Measurements from ENCODE around the gene KRTAP13-3. TPM values are rescaled to one million over a fixed set of nuclear protein-coding genes. Genes with fewer than 3 reads are reported as not detected.

The KRTAP13-3 gene
- total RNA-seq, 1 experiment from 2014 or later = not detected

DNA sequence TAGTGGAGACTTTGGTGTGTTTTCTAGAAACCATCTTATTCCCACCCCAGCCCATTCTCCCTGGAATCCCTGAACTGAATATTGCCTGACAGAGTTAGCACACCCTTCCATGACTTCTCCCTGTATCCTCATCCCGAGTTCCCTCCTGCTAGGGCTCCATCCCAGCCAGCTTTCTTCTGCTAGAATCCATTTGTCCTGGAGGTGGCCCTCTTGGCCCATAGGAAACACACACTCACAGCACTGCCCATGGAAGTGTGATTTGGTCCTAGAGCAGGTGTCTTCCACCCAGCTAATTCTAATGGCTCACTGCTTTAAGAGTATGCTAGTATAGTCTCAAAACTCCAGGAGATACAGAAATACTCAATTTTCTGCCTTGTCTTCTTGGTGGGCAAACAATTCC, 18.5 kb upstream of the KRTAP13-3 start:
- Mint-ChIP-seq H3K4me1 (peaks cover 17 to 26% of the 10 kb centered on the region in 2 experiments), H3K27ac (peak overlapping the region in 2 of 3 experiments; percentile 22 to 64; a peak in 3 of 7 replicates), H3K36me3 (ENCODE audit: insufficient read depth in 1 of 3, low read depth in 3 of 3) (peaks cover 0 to 4% (median 0%) of the 10 kb centered on the region in 3 experiments; a peak in 1 of 7 replicates), H3K4me3 (no peak overlapping the region), H3K9me3 (no peaks in the 10 kb centered on the region), H3K27me3 (ENCODE audit: low read depth) (no peaks in the 10 kb centered on the region)
- Histone ChIP-seq H3K4me1 (ENCODE audit: insufficient read depth, low read length) (peaks cover 3% of the 10 kb centered on the region; the same call in 1 of the 2 replicates), H3K27ac (ENCODE audit: insufficient read length, low read depth, low read length) (no peak overlapping the region), H3K9ac (ENCODE audit: extremely low read depth, insufficient read length, low read length) (no peak overlapping the region), H2BK12ac (ENCODE audit: insufficient read length, low read depth, low read length) (no peak overlapping the region), H2BK20ac (ENCODE audit: low read depth, low read length, poor library complexity, severe bottlenecking) (no peak overlapping the region), H3K4me2 (ENCODE audit: insufficient read depth, insufficient read length, low read length) (no peak overlapping the region), H4K20me1 (ENCODE audit: control insufficient read depth, insufficient read depth, insufficient read length) (no peaks in the 10 kb centered on the region), H3K56ac (ENCODE audit: insufficient read length, low read depth, low read length) (no peak overlapping the region), H3K9me3 (ENCODE audit: control insufficient read depth, low read depth, low read length) (no peaks in the 10 kb centered on the region), H2BK5ac (ENCODE audit: insufficient read length, low read length) (no peak overlapping the region), H3K27me3 (ENCODE audit: insufficient read depth, low read length) (no peaks in the 10 kb centered on the region), H3K23ac (ENCODE audit: insufficient read length, low read depth, low read length) (no peak overlapping the region), H3K4ac (ENCODE audit: low read depth, low read length) (no peak overlapping the region), H3K79me1 (ENCODE audit: insufficient read depth, low read depth, low read length, poor library complexity, severe bottlenecking) (no peaks in the 10 kb centered on the region), H4K91ac (ENCODE audit: insufficient read length, low read depth, low read length) (no peak overlapping the region), H4K5ac (ENCODE audit: insufficient read length, low read depth, low read length) (no peak overlapping the region), H2AFZ (ENCODE audit: low read length) (no peak overlapping the region), H3K79me2 (ENCODE audit: insufficient read depth, low read length) (no peaks in the 10 kb centered on the region), H3K18ac (ENCODE audit: insufficient read length, low read depth, low read length) (no peak overlapping the region), H3K23me2 (ENCODE audit: insufficient read length, low read depth, low read length, poor library complexity, severe bottlenecking) (no peaks in the 10 kb centered on the region), H2BK15ac (ENCODE audit: low read depth, low read length) (no peak overlapping the region), H2AK5ac (ENCODE audit: insufficient read length, low read length) (no peak overlapping the region), H3K14ac (ENCODE audit: insufficient read depth, low read length) (no peak overlapping the region), H2BK120ac (ENCODE audit: low read depth, low read length, poor library complexity, severe bottlenecking) (no peak overlapping the region), H3T11ph (ENCODE audit: low read length) (no peak overlapping the region), H4K8ac (replicated peaks; ENCODE audit: insufficient read length, low read depth, low read length) (no peak overlapping the region)
- WGBS (ENCODE audit: extremely low coverage, insufficient read length, low lambda C conversion rate) = no CpG with 5 or more reads among the region's 1 CpG
- TF ChIP-seq, protein P1, sequence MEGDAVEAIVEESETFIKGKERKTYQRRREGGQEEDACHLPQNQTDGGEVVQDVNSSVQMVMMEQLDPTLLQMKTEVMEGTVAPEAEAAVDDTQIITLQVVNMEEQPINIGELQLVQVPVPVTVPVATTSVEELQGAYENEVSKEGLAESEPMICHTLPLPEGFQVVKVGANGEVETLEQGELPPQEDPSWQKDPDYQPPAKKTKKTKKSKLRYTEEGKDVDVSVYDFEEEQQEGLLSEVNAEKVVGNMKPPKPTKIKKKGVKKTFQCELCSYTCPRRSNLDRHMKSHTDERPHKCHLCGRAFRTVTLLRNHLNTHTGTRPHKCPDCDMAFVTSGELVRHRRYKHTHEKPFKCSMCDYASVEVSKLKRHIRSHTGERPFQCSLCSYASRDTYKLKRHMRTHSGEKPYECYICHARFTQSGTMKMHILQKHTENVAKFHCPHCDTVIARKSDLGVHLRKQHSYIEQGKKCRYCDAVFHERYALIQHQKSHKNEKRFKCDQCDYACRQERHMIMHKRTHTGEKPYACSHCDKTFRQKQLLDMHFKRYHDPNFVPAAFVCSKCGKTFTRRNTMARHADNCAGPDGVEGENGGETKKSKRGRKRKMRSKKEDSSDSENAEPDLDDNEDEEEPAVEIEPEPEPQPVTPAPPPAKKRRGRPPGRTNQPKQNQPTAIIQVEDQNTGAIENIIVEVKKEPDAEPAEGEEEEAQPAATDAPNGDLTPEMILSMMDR (conservative IDR thresholded peaks at IDR 0.05) = peak; percentile 53; the same call in 2 of the 3 replicates
- DNase-seq = peak; percentile 34
